ENCODE results near the gene DCDC1. TPM values are rescaled to one million over a fixed set of nuclear protein-coding genes. Genes with fewer than 3 reads are reported as not detected.

Gene DCDC1
- polyA plus RNA-seq, 4 donors: 0.87 TPM; not detected in 3

- Histone ChIP-seq H3K4me3 (ENCODE audit: low read depth in 1 of 3, low read length in 3 of 3) (no peak overlapping the region), H3K27me3 (ENCODE audit: control insufficient read depth in 3 of 3, insufficient read depth in 3 of 3, low read length in 3 of 3) (no peaks in the 10 kb centered on the region), H3K36me3 (ENCODE audit: control insufficient read depth in 3 of 3, insufficient read depth in 2 of 3, low read depth in 1 of 3, low read length in 3 of 3) (no peaks in the 10 kb centered on the region), H3K27ac (ENCODE audit: low read depth in 1 of 3, low read length in 2 of 3) (no peak overlapping the region), H3K9me3 (ENCODE audit: control insufficient read depth in 2 of 2, insufficient read depth in 1 of 2, low read depth in 1 of 2, low read length in 1 of 2) (no peaks in the 10 kb centered on the region), H3K4me1 (ENCODE audit: control insufficient read depth in 3 of 3, insufficient read depth in 2 of 3, low read depth in 1 of 3, low read length in 2 of 3) (no peaks in the 10 kb centered on the region)
- 45 to 66% (median 64%) methylated on average over 2 of the region's 2 CpGs for WGBS, 3 donors
- FAIRE-seq (no peak), DNase-seq (no peak)
These were observed 252.5 kb downstream of the DCDC1 start for GRCh38 chr11:31117038-31117437.

GRCh38 chr11:31114442-31114841 is 255.1 kb downstream of the DCDC1 start:
- no peaks in the 10 kb centered on the region for H3K27me3 ChIP-seq (ENCODE audit: control insufficient read depth in 3 of 3, insufficient read depth in 3 of 3, low read length in 3 of 3)
- DNase-seq (no peak), FAIRE-seq (no peak)
- no peaks in the 10 kb centered on the region for H3K9me3 ChIP-seq (ENCODE audit: control insufficient read depth in 2 of 2, insufficient read depth in 1 of 2, low read depth in 1 of 2, low read length in 1 of 2)
- H3K4me1 ChIP-seq (ENCODE audit: control insufficient read depth in 3 of 3, insufficient read depth in 2 of 3, low read depth in 1 of 3, low read length in 2 of 3): no peaks in the 10 kb centered on the region
- no peaks in the 10 kb centered on the region for H3K36me3 ChIP-seq (ENCODE audit: control insufficient read depth in 3 of 3, insufficient read depth in 2 of 3, low read depth in 1 of 3, low read length in 3 of 3)
- WGBS, 3 donors: 53 to 79% (median 68%) methylated on average over 2 of the region's 2 CpGs
- no peak overlapping the region for H3K27ac ChIP-seq (ENCODE audit: low read depth in 1 of 3, low read length in 2 of 3)
- no peak overlapping the region for H3K4me3 ChIP-seq (ENCODE audit: low read depth in 1 of 3, low read length in 3 of 3)

- no peak for DNase-seq
- no peak for FAIRE-seq
- Histone ChIP-seq H3K36me3 (ENCODE audit: control insufficient read depth in 3 of 3, insufficient read depth in 2 of 3, low read depth in 1 of 3, low read length in 3 of 3) (no peaks in the 10 kb centered on the region), H3K4me3 (ENCODE audit: low read depth in 1 of 3, low read length in 3 of 3) (no peak overlapping the region), H3K27ac (ENCODE audit: low read depth in 1 of 3, low read length in 2 of 3) (no peak overlapping the region), H3K27me3 (ENCODE audit: control insufficient read depth in 3 of 3, insufficient read depth in 3 of 3, low read length in 3 of 3) (no peaks in the 10 kb centered on the region), H3K9me3 (ENCODE audit: control insufficient read depth in 2 of 2, insufficient read depth in 1 of 2, low read depth in 1 of 2, low read length in 1 of 2) (no peaks in the 10 kb centered on the region), H3K4me1 (ENCODE audit: control insufficient read depth in 3 of 3, insufficient read depth in 2 of 3, low read depth in 1 of 3, low read length in 2 of 3) (no peaks in the 10 kb centered on the region)
- 54 to 72% (median 58%) methylated on average over 4 of the region's 4 CpGs for WGBS, 3 donors
These were observed 258.7 kb downstream of the DCDC1 start for GRCh38 chr11:31110830-31111229.

GRCh38 chr11:31109446-31109845 is 260.1 kb downstream of the DCDC1 start:
- H3K36me3 ChIP-seq (ENCODE audit: control insufficient read depth in 3 of 3, insufficient read depth in 2 of 3, low read depth in 1 of 3, low read length in 3 of 3): no peaks in the 10 kb centered on the region
- WGBS, 3 donors: 76 to 84% (median 79%) methylated on average over 3 of the region's 3 CpGs
- H3K27me3 ChIP-seq (ENCODE audit: control insufficient read depth in 3 of 3, insufficient read depth in 3 of 3, low read length in 3 of 3): no peaks in the 10 kb centered on the region
- H3K9me3 ChIP-seq (ENCODE audit: control insufficient read depth in 2 of 2, insufficient read depth in 1 of 2, low read depth in 1 of 2, low read length in 1 of 2): no peaks in the 10 kb centered on the region
- DNase-seq (no peak), FAIRE-seq (no peak)
- H3K4me3 ChIP-seq (ENCODE audit: low read depth in 1 of 3, low read length in 3 of 3): no peak overlapping the region
- no peak overlapping the region for H3K27ac ChIP-seq (ENCODE audit: low read depth in 1 of 3, low read length in 2 of 3)
- H3K4me1 ChIP-seq (ENCODE audit: control insufficient read depth in 3 of 3, insufficient read depth in 2 of 3, low read depth in 1 of 3, low read length in 2 of 3): no peaks in the 10 kb centered on the region

GRCh38 chr11:31107649-31108048 is 261.9 kb downstream of the DCDC1 start:
- no peak for FAIRE-seq

GRCh38 chr11:31106968-31107576 is 262.5 kb downstream of the DCDC1 start:
- Histone ChIP-seq H3K4me3 (ENCODE audit: low read depth in 1 of 3, low read length in 3 of 3) (no peak overlapping the region), H3K4me1 (ENCODE audit: control insufficient read depth in 3 of 3, insufficient read depth in 2 of 3, low read depth in 1 of 3, low read length in 2 of 3) (no peaks in the 10 kb centered on the region), H3K27ac (ENCODE audit: low read depth in 1 of 3, low read length in 2 of 3) (no peak overlapping the region), H3K9me3 (ENCODE audit: control insufficient read depth in 2 of 2, insufficient read depth in 1 of 2, low read depth in 1 of 2, low read length in 1 of 2) (no peaks in the 10 kb centered on the region), H3K27me3 (ENCODE audit: control insufficient read depth in 3 of 3, insufficient read depth in 3 of 3, low read length in 3 of 3) (no peaks in the 10 kb centered on the region), H3K36me3 (ENCODE audit: control insufficient read depth in 3 of 3, insufficient read depth in 2 of 3, low read depth in 1 of 3, low read length in 3 of 3) (no peaks in the 10 kb centered on the region)
- FAIRE-seq: no peak
- DNase-seq: peak; percentile 33 to 45
- WGBS, 3 donors: 3 to 12% (median 7%) methylated on average over 5 of the region's 5 CpGs

More at GRCh38 chr11:31107649-31108048, 261.9 kb downstream of the DCDC1 start:
- H3K27ac ChIP-seq (ENCODE audit: low read depth in 1 of 3, low read length in 2 of 3): no peak overlapping the region
- H3K9me3 ChIP-seq (ENCODE audit: control insufficient read depth in 2 of 2, insufficient read depth in 1 of 2, low read depth in 1 of 2, low read length in 1 of 2): no peaks in the 10 kb centered on the region
- no peaks in the 10 kb centered on the region for H3K4me1 ChIP-seq (ENCODE audit: control insufficient read depth in 3 of 3, insufficient read depth in 2 of 3, low read depth in 1 of 3, low read length in 2 of 3)
- no peak for DNase-seq
- no peaks in the 10 kb centered on the region for H3K27me3 ChIP-seq (ENCODE audit: control insufficient read depth in 3 of 3, insufficient read depth in 3 of 3, low read length in 3 of 3)
- no peak overlapping the region for H3K4me3 ChIP-seq (ENCODE audit: low read depth in 1 of 3, low read length in 3 of 3)
- H3K36me3 ChIP-seq (ENCODE audit: control insufficient read depth in 3 of 3, insufficient read depth in 2 of 3, low read depth in 1 of 3, low read length in 3 of 3): no peaks in the 10 kb centered on the region
- WGBS, 3 donors: 36 to 44% (median 42%) methylated on average over 2 of the region's 2 CpGs

- FAIRE-seq: no peak
- Histone ChIP-seq H3K4me3 (ENCODE audit: low read depth in 1 of 3, low read length in 3 of 3) (no peak overlapping the region), H3K9me3 (ENCODE audit: control insufficient read depth in 2 of 2, insufficient read depth in 1 of 2, low read depth in 1 of 2, low read length in 1 of 2) (no peaks in the 10 kb centered on the region), H3K4me1 (ENCODE audit: control insufficient read depth in 3 of 3, insufficient read depth in 2 of 3, low read depth in 1 of 3, low read length in 2 of 3) (no peaks in the 10 kb centered on the region), H3K27me3 (ENCODE audit: control insufficient read depth in 3 of 3, insufficient read depth in 3 of 3, low read length in 3 of 3) (no peaks in the 10 kb centered on the region), H3K27ac (ENCODE audit: low read depth in 1 of 3, low read length in 2 of 3) (no peak overlapping the region), H3K36me3 (ENCODE audit: control insufficient read depth in 3 of 3, insufficient read depth in 2 of 3, low read depth in 1 of 3, low read length in 3 of 3) (no peaks in the 10 kb centered on the region)
- 20 to 40% (median 39%) methylated on average over 3 of the region's 3 CpGs for WGBS, 3 donors
- no peak for DNase-seq
These were observed 263.2 kb downstream of the DCDC1 start for GRCh38 chr11:31106326-31106725.

- Histone ChIP-seq H3K9me3 (ENCODE audit: control insufficient read depth in 2 of 2, insufficient read depth in 1 of 2, low read depth in 1 of 2, low read length in 1 of 2) (no peaks in the 10 kb centered on the region), H3K4me3 (ENCODE audit: low read depth in 1 of 3, low read length in 3 of 3) (no peak overlapping the region), H3K4me1 (ENCODE audit: control insufficient read depth in 3 of 3, insufficient read depth in 2 of 3, low read depth in 1 of 3, low read length in 2 of 3) (no peaks in the 10 kb centered on the region), H3K36me3 (ENCODE audit: control insufficient read depth in 3 of 3, insufficient read depth in 2 of 3, low read depth in 1 of 3, low read length in 3 of 3) (no peaks in the 10 kb centered on the region), H3K27ac (ENCODE audit: low read depth in 1 of 3, low read length in 2 of 3) (no peak overlapping the region), H3K27me3 (ENCODE audit: control insufficient read depth in 3 of 3, insufficient read depth in 3 of 3, low read length in 3 of 3) (no peaks in the 10 kb centered on the region)
- WGBS, 3 donors: 19 to 59% (median 22%) methylated on average over 5 of the region's 5 CpGs
- FAIRE-seq (no peak), DNase-seq (no peak)
These were observed 266.7 kb downstream of the DCDC1 start for GRCh38 chr11:31102875-31103274.

- Histone ChIP-seq H3K4me3 (ENCODE audit: low read depth in 1 of 3, low read length in 3 of 3) (no peak overlapping the region), H3K27ac (ENCODE audit: low read depth in 1 of 3, low read length in 2 of 3) (no peak overlapping the region), H3K9me3 (ENCODE audit: control insufficient read depth in 2 of 2, insufficient read depth in 1 of 2, low read depth in 1 of 2, low read length in 1 of 2) (no peaks in the 10 kb centered on the region), H3K4me1 (ENCODE audit: control insufficient read depth in 3 of 3, insufficient read depth in 2 of 3, low read depth in 1 of 3, low read length in 2 of 3) (no peaks in the 10 kb centered on the region), H3K27me3 (ENCODE audit: control insufficient read depth in 3 of 3, insufficient read depth in 3 of 3, low read length in 3 of 3) (no peaks in the 10 kb centered on the region), H3K36me3 (ENCODE audit: control insufficient read depth in 3 of 3, insufficient read depth in 2 of 3, low read depth in 1 of 3, low read length in 3 of 3) (no peaks in the 10 kb centered on the region)
- no peak for DNase-seq
- no peak for FAIRE-seq
These were observed 267.2 kb downstream of the DCDC1 start for GRCh38 chr11:31102316-31102715.
